RWPE1 (cell line): Measurements from ENCODE around the gene ERLEC1.

Source experiments
- CTCF ChIA-PET: fragments of 350-600 bp; sonication (Branson Sonifier 250); formaldehyde crosslinking; extraction: SDS; loops from one replicate; lab custom pipeline; 2021; lab: Yijun Ruan, JAX
- POLR2A ChIA-PET: fragments of 400-600 bp; formaldehyde crosslinking; extraction: SDS; loops from one replicate; lab custom pipeline; 2020; ENCODE audit warnings: antibody characterized with exemption; ENCODE audit not compliant: low non-redundant PET; lab: Yijun Ruan, JAX
- DNase-seq: peaks from one replicate; pipeline ENCODE4 v3.0.0; 2012; ENCODE audit warnings: low spot score
- H3K27ac ChIP-seq: fragments of 450-650 bp; 2 replicates; pipeline ENCODE4 v1.5.1; 2017
- CTCF ChIP-seq: fragments of 450-650 bp; conservative IDR thresholded peaks from 2 replicates; pipeline ENCODE4 v1.5.1; 2017; ENCODE audit warnings: low read depth, mild to moderate bottlenecking

The ERLEC1 gene

GRCh38 chr2:53767405-53768241 is 19.2 kb upstream of the ERLEC1 start, which contains the start of gene CHAC2:
CHAC2 (plus strand) TSS chr2:53767804; CDS start chr2:53767887, 83 bp downstream.
- TF ChIP-seq CTCF: 0 out of 2 replicates have a peak, but pooled peaks have one; percentile 8
- DNase-seq: peak; percentile 74
- peak within 1 kb of the TSS; percentile 89 for H3K27ac ChIP-seq
- ChIA-PET CTCF (interaction anchor here (0.5 to 0.6 kb wide), 3 partner anchors 49 to 1140 kb away, joined by 3 to 5 read pairs (median 4); no protein-coding TSS in a partner anchor), POLR2A (no interaction called here)

- no peak for TF ChIP-seq CTCF
- POLR2A ChIA-PET: no interaction called here
- CTCF ChIA-PET: interaction anchor here (0.5 kb wide), 1 partner anchor 1139 kb away, joined by 3 read pairs; no protein-coding TSS in a partner anchor
- H3K27ac ChIP-seq: peak overlapping the region; percentile 89
- DNase-seq: no peak
Measured at GRCh38 chr2:53768242-53768542, 18.7 kb upstream of the ERLEC1 start.

GRCh38 chr2:53769318-53769945 is 17.4 kb upstream of the ERLEC1 start:
- CTCF ChIA-PET: no interaction called here
- no peak for DNase-seq

GRCh38 chr2:53770264-53770663 is 16.6 kb upstream of the ERLEC1 start:
- DNase-seq: no peak
- CTCF ChIA-PET: interaction anchor here (0.6 kb wide), 1 partner anchor 452 kb away, joined by 5 read pairs; no protein-coding TSS in a partner anchor
- H3K27ac ChIP-seq: no peak overlapping the region
- POLR2A ChIA-PET: no interaction called here
- TF ChIP-seq CTCF: no peak

More at GRCh38 chr2:53769318-53769945, 17.4 kb upstream of the ERLEC1 start:
- H3K27ac ChIP-seq: no peak overlapping the region
- TF ChIP-seq CTCF: no peak
- POLR2A ChIA-PET: no interaction called here

- POLR2A ChIA-PET: no interaction called here
- no peak overlapping the region for H3K27ac ChIP-seq
- CTCF ChIA-PET: no interaction called here
- no peak for DNase-seq
- TF ChIP-seq CTCF: no peak
Measured at GRCh38 chr2:53777134-53777533, 9.7 kb upstream of the ERLEC1 start.

- no peak overlapping the region for H3K27ac ChIP-seq
- ChIA-PET POLR2A (no interaction called here), CTCF (no interaction called here)
- TF ChIP-seq CTCF: no peak
- DNase-seq: no peak
Measured at GRCh38 chr2:53778536-53779162, 8.2 kb upstream of the ERLEC1 start.
